Measurements from ENCODE around the gene TM9SF3.

The TM9SF3 gene

DNA sequence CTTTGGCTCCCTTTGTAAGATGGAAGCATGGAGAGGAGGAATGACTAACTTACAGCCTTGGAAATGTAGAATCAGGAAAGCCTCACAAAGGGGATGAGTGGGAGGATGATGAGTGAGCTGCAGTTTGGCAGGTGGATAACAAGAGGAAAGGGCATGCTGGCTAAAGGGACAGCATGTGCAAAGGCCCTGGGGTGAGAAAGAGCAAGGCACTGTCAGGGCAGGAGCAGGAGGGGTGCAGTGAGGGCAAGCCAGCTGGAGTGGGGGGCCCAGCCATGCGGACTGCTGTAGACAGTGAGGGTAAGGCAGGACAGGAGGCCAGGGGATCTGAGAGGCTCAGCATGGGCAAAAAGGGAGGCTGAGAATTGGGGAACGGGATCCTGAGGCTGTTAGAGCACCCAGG is 93.6 kb downstream of the TM9SF3 start:
- TF ChIP-seq CTCF (IDR thresholded peaks at IDR 0.05) = no peak
- Histone ChIP-seq H3K4me1 (ENCODE audit: control insufficient read depth in 1 of 2, insufficient read depth in 1 of 2, low read depth in 1 of 2, low read length in 1 of 2) (no peaks in the 10 kb centered on the region), H3K27me3 (peaks cover 20% of the 10 kb centered on the region), H3K9me3 (no peaks in the 10 kb centered on the region), H3K4me3 (ENCODE audit: low read depth in 1 of 2, low read length in 1 of 2) (no peak overlapping the region), H3K36me3 (no peaks in the 10 kb centered on the region), H3K27ac (no peak overlapping the region)

DNA sequence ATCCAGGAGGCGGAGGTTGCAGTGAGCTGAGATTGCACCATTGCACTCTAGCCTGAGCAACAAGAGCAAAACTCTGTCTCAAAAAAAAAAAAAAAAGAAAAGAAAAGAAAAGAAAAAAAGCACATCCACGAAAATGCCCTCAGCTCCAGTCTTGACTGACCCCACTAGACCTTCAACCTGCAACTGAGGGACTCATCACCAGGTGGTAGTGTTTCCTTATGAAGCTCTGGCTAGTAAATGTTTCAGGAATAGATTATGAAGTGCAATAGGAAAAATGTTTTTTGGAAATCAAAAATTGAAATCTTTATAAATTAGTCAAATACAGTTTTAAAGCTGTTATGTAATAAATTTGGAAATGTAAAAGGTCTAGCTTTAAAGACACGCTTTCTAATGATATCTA is 95.5 kb downstream of the TM9SF3 start:
- TF ChIP-seq CTCF (IDR thresholded peaks at IDR 0.05) = no peak
- no peaks in the 10 kb centered on the region for H3K9me3 ChIP-seq

GRCh38 chr10:96488161-96488935 is 98.5 kb downstream of the TM9SF3 start:
- Histone ChIP-seq H3K4me3 (ENCODE audit: low read depth in 1 of 2, low read length in 1 of 2) (no peak overlapping the region), H3K27ac (no peak overlapping the region), H3K4me1 (ENCODE audit: control insufficient read depth in 1 of 2, insufficient read depth in 1 of 2, low read depth in 1 of 2, low read length in 1 of 2) (no peaks in the 10 kb centered on the region), H3K27me3 (peaks cover 28% of the 10 kb centered on the region), H3K36me3 (no peaks in the 10 kb centered on the region), H3K9me3 (no peaks in the 10 kb centered on the region)
- TF ChIP-seq CTCF (IDR thresholded peaks at IDR 0.05) = no peak

More for the DNA sequence above, 95.5 kb downstream of the TM9SF3 start:
- H3K27me3 ChIP-seq = peaks cover 13% of the 10 kb centered on the region
- H3K27ac ChIP-seq = no peak overlapping the region
- H3K4me1 ChIP-seq (ENCODE audit: control insufficient read depth in 1 of 2, insufficient read depth in 1 of 2, low read depth in 1 of 2, low read length in 1 of 2) = no peaks in the 10 kb centered on the region
- no peaks in the 10 kb centered on the region for H3K36me3 ChIP-seq
- H3K4me3 ChIP-seq (ENCODE audit: low read depth in 1 of 2, low read length in 1 of 2) = no peak overlapping the region

DNA sequence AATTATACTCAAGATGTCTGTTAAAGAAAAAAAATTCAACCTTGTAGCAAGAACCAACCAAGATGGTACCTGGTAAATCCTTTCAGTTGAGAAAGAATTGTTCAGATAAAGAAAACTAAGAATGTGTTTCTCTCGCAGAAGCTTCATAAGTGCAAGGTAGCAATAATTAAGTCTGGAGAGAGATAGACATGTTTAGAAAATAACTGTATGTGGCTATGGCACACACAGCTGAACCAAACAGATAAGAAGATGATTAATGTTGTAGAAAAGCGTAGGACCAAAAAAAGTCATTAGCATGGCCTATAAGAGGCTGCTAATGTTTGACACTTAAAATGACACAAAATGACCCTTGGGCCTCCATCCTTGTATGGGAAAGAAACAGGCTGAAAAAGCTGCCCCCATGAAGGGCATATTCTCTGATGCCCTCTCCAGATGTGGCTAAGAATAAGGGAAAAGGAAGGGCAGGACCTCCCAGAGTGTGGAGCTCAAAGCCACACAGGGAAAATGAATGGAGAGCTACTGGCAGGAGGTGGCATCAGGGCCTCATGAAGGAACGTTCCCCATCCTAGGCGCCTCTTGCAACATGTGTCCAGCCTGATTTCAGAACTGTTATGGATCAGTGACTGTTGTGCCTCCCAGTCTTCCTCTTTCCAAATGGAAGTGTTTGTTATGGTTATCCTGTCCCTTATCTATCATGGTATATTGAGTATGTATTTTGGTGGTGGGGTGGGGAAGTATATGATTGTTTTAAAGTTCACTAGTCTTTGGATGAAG is 103.8 kb downstream of the TM9SF3 start:
- Histone ChIP-seq H3K27ac (no peak overlapping the region), H3K9me3 (no peaks in the 10 kb centered on the region), H3K36me3 (no peaks in the 10 kb centered on the region), H3K4me1 (ENCODE audit: control insufficient read depth in 1 of 2, insufficient read depth in 1 of 2, low read depth in 1 of 2, low read length in 1 of 2) (no peaks in the 10 kb centered on the region), H3K27me3 (peaks cover 69% of the 10 kb centered on the region), H3K4me3 (ENCODE audit: low read depth in 1 of 2, low read length in 1 of 2) (no peak overlapping the region)
- TF ChIP-seq CTCF (IDR thresholded peaks at IDR 0.05) = no peak

DNA sequence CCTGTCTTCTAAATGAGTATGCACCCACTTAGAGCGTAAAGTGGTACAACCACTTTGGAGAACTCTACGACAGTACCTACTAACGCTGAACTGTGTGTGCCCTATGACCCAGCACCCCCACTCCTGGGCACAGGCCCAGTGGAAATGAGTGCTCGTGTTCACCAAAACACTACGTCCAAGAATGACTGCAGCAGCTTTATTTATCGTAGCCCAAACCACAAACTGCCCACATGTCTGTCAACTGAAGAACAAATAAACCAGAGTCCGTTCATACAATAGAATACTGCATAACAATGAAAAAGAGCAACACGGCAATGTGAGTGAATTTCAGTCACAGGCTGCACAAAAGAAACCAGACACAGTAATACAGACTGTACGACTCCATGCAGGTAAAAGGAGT is 108.5 kb downstream of the TM9SF3 start:
- Histone ChIP-seq H3K27me3 (peaks cover 74% of the 10 kb centered on the region), H3K4me3 (ENCODE audit: low read depth in 1 of 2, low read length in 1 of 2) (no peak overlapping the region), H3K27ac (no peak overlapping the region), H3K36me3 (no peaks in the 10 kb centered on the region), H3K9me3 (no peaks in the 10 kb centered on the region), H3K4me1 (ENCODE audit: control insufficient read depth in 1 of 2, insufficient read depth in 1 of 2, low read depth in 1 of 2, low read length in 1 of 2) (no peaks in the 10 kb centered on the region)
- TF ChIP-seq CTCF (IDR thresholded peaks at IDR 0.05) = no peak
